Activated CD4-positive, alpha-beta T cell treated with anti-CD3 and anti-CD28 coated beads, Interleukin-2, Interleukin-6, amounts not matched to agents 100 ng/mL and 50 ng/mL, durations not matched to agents 16 hours and 8 hours (primary cell): ENCODE results near the gene RPS6KA5.
"Not testable (repeated sequence)": the region's sequence is repeated elsewhere in the genome, so short reads cannot be mapped to it uniquely, and the experiment has no call there.

Source experiments
- DNase-seq: peaks from one replicate; pipeline ENCODE4 v3.0.0-alpha.2; 2020

The RPS6KA5 gene

DNA sequence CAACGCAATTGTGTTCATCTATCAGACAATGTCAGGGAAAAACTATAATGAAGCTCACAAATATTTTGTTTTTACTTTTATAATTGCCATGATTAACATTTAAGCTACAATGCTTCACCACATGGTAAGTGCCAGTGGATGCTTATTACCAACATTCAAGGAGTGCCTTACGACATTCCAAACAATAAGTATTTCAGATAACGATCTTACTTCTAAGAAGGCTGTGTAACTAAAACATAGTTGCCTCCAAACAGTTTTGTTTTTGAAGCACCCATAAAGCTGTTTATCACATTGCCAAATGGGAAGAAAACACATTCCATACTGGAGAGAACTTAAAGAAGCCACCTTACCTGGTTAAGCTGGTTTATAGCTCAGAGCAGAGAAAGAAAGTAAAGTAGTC, 78.8 kb downstream of the RPS6KA5 start:
- DNase-seq = no peak

DNA sequence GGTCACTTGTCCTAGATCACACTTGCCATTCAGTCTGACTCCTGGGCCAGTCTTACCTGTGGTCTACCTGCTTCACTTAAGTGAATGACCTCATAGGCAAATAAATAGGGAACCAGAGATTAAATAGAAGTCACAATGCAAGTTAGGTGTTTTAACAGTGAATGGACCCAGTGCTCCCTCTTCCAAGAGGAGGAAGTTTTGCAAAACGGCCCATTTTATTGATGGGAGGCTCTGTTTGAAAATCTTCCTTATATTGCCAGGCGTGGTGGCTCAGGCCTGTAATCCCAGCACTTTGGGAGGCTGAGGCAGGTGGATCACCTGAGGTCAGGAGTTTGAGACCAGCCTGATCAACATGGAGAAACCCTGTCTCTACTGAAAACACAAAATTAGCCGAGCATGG, 79.8 kb downstream of the RPS6KA5 start:
- not testable (repeated sequence) for DNase-seq

DNA sequence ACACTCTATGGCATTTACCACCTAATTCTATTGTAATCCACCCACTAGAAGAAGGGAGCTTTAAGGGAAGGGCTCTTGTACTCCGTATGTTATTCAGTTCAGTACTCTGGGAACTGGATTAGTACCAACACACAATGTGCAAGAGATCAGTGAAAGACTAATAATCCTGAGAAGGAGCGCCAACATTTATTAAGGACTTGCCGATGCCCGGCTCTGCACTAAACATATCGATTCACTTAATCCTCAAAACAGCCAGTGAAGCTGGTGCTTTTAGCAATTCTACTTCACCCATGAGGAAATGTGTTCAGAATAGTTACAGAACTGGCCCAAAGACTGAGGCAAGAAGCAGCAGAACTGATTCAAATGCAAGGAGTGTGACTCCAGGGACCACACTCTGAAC, 80.9 kb downstream of the RPS6KA5 start:
- DNase-seq = no peak

DNA sequence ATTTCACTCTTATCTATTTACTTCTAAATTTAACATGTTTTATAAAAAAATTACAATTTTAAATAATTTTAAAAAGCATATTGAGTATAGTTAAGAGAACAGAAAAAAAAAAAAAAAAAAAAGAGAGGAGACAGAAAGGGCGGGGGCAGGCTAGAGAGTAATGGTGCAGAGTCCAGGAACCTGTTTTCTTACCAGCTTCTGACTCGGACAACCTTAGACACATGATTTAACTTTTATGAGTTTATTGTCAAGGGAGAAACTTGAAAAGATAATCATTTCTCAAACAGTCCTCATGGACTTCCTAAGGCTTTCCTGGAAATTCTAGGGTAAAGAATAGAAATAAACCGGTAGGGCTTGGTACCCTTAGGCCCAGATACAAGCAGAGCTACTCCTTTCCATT, 84.3 kb downstream of the RPS6KA5 start:
- no peak for DNase-seq

DNA sequence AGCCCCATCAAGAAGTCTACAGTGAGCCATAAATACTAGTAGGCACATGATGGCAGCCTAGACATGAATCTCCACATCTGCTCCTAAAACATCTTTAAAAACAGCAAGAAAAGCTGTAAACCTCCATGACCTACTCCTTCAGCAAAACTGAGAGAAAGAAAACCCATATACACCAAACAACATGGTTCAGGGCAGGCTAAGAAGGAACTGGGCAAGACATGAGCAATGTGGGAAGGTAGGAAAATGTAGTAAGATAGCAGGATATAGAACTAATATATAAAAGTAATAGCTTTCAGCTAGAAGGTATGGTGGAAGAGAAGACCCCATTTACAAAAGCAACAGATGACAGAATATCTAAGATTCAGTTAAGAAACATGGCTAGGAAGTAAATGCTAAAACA, 88.8 kb downstream of the RPS6KA5 start:
- DNase-seq = no peak

DNA sequence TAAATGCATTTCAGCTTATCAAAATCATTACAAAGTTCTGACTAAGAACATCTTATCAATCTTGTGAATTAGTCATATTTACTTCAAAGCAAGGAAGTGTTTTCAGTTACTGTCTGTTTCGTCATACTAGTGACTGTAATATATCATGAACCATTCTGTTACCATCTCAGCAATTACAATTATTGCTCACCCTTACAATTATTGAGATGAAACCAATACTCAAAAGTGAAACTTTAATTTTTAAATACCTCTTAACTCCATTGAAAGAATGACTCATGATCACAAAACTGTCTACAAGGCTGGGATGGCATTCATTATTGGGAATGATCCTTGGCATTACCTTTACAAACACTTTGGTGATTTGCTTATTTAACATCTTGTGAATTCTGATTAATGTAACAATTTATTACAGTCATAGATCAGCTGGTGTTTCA, 90.3 kb downstream of the RPS6KA5 start:
- peak; percentile 75 for DNase-seq

DNA sequence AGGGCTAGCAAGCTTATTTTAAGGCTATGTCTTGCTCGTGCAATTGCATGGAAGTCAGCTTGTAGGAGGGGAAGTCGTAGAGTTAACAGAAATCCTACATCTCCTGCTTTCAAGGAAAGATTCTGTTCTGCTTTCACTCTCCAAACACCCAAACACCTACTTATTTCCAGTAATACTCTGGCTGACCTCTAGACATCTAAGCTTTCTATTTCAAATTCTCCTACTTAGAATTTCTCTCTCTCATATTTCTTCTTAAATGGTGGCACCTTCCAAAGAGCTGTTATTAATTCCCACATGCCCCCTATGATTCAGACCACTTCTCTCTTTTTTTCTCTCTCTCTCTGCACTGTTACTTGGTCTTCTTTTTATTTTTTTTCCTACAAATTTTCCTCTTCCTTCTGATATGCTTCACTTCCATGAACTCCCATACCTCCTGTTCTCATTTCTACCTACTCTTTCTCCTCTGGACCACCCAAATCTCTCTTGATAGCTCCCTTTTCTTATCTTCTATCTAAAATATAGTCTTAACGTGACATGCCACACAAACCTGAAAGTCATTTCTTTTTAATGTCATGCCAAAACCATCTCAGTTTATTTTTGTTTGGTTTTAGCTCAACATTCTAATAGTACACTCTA, 90.8 kb downstream of the RPS6KA5 start:
- DNase-seq = peak; percentile 57

DNA sequence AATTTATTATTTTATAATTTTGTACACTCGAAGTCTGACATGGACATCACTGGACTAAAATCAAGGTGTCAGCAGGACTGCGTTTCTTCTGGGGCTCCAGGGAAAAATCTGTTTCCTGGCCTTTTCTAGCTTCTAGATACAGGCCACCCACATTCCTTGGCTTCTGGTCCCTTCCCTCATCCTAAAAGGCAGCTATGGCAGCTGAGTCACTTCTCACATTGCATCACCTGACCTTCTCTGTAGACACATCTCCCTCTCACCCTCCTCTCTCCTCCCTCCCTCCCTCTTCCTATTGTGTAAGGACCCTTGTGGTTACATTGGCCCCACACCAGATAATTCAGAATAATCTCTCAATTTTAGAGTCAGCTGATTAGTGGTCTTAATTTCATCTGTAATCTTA, 92.4 kb downstream of the RPS6KA5 start:
- DNase-seq = peak; percentile 28

DNA sequence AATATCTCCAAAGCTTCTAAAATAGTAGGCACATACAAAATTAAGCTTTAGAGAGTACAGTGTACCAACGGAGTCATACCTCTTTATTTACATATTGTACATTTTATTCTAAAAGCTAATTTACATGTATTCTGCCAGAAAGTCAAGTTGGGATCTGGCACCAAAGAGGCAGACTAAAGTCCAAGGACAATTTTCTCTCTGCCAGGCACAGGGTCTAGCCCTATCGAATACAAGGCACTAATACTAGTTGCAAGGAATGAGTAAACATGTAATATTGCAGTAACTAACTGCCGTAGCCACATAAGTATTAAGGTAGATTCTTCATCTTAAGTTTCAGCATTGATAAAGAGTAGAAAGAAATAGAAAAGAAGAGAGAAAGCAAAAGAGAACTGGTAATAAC, 93.9 kb downstream of the RPS6KA5 start:
- DNase-seq = no peak

DNA sequence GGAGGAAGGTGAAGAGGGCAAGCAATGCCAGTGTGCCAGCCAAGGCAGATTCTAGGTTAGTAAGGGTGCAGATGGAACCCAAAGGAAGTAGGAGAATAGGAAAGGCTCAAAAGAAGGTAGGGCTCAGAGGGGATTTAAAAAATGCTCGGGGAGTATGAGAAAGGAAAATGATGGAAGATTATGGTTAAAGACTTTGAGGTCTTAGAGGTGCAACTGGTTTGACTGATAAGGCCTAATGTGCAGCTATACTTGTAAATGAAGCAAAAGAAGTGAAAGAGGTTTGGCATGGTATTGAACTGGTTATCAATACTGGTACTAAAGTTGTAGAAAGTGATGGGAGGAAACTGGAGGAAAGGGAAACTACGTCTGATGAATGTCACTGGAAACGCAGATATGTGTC, 94.7 kb downstream of the RPS6KA5 start:
- no peak for DNase-seq

DNA sequence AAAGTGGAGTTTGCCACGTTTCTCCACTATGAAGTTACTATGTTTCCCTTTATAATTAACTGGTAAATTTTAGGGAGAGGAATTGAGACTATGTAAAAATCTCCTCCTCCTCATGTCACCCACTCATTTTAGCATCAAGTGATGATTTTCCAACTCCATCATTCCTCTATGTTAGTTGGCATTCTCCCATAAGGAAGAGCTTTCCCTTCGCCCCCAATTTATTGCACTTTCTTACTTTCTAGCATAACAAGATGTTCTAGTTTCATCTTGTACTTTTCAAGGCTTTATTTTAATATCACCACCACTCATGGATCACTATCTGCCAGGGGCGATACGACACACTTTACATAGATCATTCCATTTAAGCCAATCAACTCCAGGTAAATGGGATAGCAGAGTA, 97.1 kb downstream of the RPS6KA5 start:
- DNase-seq = no peak

DNA sequence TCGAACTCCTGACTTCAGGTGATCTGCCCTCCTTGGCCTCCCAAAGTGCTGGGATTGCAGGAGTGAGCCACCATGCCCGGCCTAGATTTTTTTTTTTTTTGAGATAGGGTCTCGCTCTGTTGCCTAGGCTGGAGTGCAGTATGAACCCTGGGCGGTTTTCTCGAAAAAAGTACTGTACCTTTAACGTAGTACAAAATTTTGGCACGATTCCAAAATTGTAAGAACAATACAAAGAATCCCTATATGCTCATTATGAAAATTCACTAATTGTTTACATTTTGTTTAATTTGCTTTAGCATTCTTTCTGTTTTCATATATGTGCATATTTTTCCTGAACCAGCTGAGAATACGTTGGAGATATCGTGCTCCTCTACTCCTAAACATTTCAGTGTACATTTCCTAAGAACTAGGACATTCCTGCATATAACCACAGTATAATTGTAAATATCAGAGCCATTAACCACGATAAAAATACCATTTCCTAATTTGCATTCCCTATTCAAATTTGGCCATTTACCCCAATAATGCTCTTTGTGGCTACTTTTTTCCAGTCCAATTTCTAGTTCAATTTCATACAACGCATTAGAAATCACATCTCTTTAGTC, 97.8 kb downstream of the RPS6KA5 start:
- no peak for DNase-seq

DNA sequence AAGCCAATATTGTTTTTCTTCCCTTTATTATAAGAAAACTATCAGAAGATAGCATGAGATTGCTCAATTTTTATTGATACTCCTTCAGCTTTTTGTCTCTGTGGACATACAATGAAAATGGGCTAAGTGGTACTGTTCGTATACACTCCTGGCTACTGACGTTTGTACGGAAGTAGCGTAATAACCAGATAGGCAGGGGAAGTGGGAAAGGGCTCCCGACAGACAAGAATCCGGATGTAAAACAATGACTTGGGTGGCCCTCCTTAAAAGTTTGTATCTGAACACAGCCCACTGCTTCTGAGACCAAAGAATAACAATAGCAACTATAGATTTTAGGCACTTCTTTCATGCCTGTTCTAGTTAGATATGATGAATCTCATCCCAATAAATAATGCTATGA, 99.6 kb downstream of the RPS6KA5 start:
- no peak for DNase-seq

DNA sequence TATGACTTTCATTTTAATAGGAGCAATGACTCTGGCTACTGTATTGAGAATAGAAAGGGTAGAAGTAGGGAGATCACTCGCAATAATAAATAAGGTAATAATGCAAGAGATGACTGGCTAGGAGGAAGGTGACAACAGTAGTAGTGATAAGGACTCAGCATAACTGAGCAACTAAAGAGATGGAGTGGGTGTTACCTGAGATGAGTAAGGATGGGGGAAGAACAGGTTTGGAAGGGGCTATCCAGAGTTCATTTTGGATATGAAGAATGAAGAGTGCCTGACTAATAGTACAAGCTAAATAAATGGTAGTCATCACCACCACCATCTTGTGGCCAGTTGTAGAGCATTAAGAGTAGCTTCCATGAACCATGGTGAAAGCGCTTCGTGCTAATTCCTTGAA, 101.1 kb downstream of the RPS6KA5 start:
- no peak for DNase-seq

DNA sequence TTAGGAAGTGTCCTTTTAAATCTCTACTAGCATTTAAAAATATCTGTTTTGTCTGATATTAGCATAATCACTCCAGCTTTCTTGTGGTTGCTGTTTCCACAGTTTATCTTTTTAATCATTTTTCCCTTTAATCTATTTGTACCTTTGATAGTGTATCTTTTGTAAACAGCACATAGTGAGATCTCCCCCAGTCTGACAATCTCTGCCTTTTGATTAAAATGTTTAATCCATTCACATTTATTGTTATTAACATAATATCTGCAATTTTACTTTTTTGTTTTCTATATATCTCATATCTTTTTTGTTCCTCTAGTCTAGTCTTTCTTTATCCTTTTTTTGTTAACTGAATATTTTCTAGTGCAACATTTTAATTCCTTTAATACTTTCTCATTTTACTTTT, 104.2 kb downstream of the RPS6KA5 start:
- no peak for DNase-seq

DNA sequence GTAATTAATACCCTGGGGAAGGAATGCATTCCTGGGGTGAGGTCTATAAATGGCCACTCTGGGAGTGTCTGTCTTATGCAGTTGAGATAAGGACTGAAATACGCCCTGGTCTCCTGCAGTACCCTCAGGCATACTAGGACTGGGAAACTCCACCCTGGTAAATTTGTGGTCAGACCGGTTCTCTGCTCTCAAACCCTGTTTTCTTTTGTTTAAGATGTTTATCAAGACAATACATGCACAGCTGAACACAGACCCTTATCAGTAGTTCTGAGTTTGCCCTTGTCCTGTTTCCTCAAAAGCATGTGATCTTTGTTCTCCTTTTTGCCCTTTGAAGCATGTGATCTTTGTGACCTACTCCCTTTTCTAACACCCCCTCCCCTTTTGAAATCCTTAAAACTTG, 106.8 kb downstream of the RPS6KA5 start:
- not testable (repeated sequence) for DNase-seq

DNA sequence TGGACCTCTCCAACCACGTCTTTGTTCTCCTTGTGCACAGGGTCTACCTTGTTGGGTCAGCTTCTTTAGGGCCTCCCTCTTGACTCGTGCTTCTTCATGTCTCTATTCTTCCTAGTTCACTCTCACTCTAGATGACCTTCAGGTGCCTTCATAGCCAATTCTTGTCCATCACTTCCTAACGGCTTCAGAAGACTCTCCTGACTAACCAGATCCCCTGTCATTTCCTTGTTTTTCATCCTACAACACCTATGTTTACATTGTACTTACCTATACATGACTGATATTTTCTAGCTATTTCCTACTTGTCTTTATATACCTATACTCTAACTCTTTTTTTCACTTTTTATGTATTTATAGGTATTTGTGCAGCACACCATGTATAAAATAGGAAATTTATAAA, 117.1 kb downstream of the RPS6KA5 start:
- DNase-seq = no peak

DNA sequence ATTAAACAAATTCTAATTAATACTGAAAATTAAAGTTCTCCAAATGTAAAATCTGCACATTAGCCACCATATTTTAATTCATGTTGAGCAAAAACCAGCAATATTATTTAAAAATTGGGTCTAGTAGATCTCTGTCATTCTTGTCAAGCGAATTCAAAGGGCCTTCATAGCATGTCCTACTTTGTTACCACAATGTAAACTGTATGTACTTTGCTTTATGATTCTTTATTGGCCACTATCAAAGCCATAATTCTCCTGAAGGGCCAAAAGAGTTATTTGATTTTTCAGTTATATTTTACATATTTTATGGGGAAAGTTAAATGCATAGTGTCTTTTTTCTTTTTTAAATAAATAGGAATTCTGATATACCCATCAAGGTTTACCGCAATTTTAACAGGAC, 117.9 kb downstream of the RPS6KA5 start:
- DNase-seq = no peak

DNA sequence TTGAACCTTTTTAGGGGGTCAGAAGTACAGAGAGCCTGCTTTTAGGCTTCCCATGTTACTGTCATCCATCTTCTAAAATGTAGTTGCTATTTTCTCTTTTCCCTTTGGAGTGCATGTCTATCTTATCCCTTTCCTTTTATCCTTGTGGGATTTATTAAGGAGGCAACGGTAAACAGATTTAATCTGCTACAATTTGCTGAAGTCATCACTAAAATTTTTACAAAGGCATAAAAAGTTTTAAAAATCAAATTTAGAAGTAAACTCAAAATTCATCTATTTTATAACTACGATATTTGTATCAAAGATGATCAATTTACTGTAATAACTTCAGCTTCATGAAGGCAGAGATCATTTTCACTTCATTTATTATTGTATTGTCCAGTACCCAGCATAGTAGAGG, 118.7 kb downstream of the RPS6KA5 start:
- no peak for DNase-seq

DNA sequence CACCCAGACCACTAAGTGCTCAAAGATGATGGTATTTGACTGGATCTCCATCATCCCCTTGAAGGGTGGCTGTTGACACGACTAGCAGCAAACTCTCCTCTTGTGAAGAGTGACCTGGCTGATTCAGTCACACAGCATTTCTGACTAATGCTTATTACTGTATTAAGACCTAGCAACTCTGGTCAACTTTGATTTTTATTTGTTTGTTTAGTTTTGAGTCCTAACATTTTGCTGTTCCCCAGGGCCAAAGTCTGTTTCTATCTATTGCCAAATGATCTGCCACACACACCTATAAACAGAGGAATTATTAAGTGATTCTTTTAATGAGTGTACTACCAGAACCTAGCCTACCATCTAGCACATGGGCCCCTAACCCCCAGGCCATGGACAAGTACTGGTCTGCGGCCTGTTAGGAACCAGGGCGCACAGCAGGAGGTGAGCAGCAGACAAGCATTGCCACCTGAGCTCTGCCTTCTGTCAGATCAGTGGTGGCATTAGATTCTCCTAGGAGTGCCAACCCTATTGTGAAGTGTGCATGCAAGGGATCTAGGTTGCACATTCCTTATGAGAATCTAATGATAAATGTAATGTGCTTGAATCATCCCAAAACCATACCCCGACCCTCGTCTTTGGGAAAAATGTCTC, 120.0 kb downstream of the RPS6KA5 start:
- DNase-seq = no peak

DNA sequence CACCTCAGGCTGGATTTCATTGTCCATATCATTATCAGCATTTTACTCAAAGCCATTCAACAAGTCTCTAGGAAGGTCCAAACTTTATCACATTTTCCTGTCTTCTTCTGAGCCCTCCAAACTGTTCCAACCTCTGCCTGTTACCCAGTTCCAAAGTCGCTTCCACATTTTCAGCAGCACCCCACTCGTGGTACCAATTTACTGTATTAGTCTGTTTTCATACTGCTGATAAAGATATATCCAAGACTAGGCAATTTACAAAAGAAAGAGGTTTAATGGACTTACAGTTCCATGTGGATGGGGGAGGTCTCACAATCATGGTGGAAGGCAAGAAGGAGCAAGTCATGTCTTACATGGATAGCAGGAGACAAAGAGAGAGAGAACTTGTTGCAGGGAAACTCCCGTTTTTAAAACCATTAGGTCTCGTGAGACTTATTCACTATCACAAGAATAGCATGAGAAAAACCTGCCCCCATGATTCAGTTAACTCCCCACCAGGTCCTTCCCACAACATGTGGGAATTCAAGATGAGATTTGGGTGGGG, 121.1 kb downstream of the RPS6KA5 start:
- not testable (repeated sequence) for DNase-seq

DNA sequence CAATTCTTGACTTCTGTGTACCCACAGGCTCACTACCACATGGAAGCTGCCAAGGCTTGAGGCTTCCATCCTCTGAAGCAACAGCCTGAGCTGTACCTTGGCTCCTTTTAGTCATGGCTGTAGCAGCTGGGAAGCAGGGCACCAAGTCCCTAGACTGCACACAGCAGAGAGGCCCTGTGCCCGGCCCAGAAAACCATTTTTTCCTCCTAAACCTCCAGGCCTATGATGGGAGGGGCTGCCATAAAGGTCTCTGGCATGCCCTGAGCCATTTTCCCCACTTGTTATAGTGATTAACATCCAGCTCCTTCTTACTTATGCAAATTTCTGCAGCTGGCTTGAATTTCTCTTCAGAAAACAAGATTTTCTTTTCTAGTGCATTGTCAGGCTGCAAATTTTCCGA, 121.8 kb downstream of the RPS6KA5 start:
- no peak for DNase-seq

DNA sequence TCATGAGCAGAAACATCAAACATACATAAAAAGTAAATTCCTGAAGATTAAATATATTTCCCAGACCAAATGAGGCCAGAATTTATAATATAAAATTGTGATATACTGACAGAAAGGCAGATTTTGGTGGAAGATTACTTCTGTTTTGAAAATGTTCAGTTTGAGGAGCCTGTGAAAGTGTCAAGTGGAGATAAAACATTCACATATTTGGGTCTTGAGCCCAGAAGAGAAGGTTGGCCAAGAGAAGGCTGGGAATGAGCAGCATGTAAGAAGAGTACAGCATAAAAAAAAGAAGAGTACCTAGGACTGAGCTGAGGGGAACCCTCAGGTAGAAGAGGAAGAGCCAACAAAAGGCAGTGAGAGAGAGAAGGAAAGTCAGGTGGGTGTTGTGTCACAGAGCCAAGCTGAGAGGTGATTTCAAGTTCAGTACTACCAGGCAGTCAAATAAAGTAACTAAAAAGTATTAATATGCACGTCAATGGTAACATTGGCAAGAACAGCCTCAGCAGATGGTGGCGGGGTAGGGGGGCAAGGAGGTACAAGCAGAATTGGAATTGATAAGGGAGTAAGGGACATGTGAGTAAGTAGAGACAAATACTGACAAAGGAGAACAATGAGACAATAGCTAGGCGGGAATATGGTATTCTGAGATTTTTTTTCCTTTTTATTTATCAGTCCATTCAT, 123.5 kb downstream of the RPS6KA5 start:
- DNase-seq = no peak
